Stimulated activated CD4-positive, alpha-beta T cell treated with anti-CD3 and anti-CD28 coated beads, Interleukin-2, amount 100 ng/mL, for 4 hours (primary cell): Measurements from ENCODE around the gene RALA.
"Not testable (repeated sequence)": the region's sequence is repeated elsewhere in the genome, so short reads cannot be mapped to it uniquely, and the experiment has no call there.

Experiments
- DNase-seq: peaks from one replicate; pipeline ENCODE4 v3.0.0-alpha.2; 2020; ENCODE audit warnings: low read depth

Gene RALA

DNA sequence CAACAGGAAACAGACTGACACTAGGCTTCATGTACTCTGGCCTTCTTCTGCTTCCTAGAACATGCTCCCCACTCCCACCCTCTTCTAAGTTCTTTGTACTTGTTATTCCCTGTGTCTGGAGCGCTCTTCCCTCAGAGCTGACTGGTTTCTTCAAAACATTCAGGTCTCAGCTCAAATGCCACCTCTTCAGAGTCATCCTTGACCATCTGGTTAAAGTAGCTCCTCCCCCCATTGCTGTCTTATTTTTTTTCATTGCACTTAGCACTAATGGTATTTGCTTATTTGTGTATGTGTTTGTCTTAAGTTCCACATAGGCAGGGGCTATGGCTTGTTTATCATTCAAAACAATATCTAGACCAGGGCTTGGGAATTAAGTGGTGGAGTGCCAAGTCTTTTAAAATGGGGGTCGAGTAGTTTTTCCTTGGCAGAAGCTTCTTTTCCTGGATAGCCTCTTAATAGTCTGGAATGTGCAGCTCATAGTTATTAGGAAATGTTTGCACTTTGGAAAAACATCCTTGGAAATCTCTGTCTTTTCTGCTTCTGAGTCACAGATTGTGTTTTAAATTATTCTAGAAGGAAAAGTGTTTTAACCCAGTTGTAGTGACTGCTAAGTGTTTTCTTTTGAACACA is 60.0 kb downstream of the RALA start:
- DNase-seq = no peak

DNA sequence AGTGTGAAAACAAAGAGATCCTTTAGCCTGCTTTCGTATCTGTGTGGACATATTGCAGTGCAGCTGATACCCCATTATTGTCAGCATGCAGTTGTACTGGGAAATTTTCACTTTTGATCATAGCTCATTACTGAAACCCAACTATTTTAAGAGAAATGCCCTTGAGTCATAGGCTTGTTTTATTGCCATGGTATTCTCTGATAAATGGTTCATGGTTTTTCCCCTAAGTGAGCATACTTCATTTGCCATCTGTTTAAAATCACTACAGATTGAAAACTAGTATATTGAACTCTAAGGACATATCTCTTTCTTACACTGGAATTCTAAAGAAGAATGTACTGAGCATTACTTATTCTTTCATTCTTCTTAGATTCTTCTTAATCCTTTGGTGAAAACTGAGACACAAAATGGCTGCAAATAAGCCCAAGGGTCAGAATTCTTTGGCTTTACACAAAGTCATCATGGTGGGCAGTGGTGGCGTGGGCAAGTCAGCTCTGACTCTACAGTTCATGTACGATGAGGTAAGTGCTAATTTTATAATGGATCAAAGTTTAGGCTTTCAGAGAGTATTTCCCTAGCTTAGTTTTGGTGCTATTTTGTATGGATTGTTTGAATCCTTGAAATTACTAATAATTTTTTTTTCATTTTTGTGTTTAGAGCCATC is 63.0 kb downstream of the RALA start:
- DNase-seq = no peak

DNA sequence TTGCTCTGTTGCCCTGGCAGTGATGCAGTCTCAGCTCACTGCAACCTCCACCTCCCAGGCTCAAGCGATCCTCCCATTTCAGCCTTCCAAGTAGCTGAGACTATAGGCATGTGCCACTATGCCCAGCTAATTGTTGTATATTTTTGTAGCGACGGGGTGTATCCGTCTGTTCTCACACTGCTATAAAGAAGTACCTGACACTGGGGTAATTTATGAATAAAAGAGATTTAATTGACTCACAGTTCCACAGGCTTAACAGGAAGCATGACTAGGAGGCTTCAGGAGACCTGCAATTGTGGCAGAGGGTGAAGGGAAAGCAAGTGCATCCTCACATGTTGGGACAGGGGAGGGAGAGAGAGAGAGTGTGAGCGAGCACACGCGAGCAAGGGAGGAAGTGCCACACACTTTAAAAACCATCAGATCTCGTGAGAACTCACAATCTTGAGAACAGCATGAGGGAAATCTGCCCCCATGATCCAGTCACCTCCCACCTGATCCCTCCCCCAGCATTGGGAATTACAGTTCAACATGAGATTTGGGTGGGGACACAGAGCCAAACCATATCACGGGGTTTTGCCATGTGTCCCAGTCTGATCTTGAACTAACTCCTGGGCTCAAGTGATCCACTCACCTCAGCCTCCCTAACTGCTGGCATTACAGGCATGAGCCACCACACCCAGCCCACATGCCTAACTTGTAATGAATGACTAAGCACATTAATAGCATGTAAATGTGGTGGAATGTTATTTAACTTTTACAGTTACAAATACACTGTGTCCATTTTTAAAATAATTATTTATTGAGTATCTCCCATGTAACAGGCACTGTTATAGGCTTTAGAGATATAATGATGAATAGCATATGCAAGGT is 65.5 kb downstream of the RALA start:
- DNase-seq = no peak

DNA sequence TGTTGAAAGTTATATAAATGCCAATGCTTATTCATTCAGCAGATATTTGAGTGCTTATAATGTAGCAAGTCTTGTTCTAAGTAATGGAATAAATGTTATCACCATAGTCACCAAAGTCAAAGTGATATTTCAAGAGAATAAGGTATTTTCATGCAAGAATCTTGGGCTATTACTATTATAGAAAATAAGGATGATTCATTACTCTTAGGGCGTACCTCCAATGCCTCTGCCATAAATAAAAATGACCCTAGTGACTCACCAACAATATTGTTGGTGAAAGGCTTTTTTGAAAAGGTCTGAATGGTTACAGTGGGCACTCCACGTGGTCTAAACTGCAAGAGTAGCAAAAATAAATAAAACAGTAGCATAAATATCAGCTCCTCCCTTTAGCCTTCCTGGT is 68.4 kb downstream of the RALA start:
- DNase-seq = no peak

DNA sequence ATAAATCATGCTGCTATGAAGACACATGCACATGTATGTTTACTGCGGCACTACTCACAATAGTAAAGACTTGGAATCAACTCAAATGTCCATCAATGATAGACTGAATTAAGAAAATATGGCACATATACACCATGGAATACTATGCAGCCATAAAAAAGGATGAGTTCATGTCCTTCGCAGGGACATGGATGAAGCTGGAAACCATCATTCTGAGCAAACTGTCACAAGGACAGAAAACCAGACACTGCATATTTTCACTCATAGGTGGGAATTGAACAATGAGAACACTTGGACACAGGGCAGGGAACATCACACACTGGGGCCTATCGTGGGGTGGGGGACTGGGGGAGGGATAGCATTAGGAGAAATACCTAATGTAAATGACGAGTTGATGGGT is 69.7 kb downstream of the RALA start:
- DNase-seq = not testable (repeated sequence)

DNA sequence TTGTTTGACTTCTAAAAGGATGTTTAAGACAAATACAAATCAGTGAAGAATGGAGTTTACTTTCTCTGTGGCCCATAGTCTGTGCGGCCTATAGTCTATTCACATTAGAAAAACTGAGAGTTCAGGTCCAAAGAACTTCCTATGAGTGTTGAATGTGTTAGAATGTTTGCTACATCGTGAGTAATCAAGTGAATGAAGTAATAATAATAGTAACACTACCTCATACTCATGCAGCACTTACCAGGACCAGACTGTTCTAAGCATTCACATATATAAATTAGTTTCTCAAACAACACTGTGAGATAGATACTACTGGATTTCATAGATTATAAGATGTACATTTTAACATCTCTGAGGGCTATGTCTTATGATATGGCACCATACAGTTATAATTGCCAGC is 70.4 kb downstream of the RALA start:
- DNase-seq = no peak

DNA sequence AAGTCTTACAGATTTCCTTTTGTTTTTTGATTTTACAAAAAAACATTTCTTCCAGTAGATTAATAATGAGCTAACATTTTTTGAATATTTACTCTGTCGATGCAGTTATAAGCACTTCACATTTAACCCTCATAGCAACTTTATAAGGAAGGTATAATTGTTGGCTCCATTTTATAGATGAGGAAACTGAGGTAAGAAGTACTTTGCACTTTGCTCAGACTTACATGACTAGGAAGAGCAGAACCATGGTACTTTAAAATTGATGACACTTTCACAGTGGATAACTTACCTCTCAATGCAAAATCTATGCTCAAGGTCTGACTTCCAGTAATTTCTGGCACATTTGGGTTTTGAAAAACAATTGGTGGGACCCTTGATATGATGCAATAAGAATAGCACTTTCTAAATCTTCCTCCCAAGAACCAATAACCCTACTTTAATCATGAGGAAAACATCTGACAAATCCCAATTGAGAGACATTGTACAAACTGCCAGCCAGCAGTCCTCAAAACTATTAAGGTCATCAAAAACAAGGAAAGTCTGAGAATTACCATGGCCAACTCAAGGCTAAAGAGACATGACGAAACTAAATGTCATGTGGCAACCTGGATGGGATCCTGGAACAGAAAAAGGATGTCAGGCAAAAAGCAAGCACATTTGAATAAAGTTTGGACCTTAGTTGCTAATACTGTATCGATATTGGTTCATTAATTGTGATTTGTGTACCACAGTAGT is 72.6 kb downstream of the RALA start:
- DNase-seq = no peak

DNA sequence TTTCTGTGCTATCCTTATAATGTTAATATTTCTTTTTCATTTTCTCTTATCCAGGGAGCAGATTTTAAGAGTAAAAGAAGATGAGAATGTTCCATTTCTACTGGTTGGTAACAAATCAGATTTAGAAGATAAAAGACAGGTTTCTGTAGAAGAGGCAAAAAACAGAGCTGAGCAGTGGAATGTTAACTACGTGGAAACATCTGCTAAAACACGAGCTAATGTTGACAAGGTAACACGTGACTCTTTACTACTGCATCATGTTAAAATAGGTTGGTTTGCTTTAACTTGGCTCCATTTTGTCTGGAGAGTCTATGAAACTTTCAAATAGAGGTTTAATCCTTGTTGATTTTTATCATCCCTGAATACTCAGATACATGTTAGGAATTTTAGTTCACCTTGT is 73.3 kb downstream of the RALA start:
- no peak for DNase-seq

DNA sequence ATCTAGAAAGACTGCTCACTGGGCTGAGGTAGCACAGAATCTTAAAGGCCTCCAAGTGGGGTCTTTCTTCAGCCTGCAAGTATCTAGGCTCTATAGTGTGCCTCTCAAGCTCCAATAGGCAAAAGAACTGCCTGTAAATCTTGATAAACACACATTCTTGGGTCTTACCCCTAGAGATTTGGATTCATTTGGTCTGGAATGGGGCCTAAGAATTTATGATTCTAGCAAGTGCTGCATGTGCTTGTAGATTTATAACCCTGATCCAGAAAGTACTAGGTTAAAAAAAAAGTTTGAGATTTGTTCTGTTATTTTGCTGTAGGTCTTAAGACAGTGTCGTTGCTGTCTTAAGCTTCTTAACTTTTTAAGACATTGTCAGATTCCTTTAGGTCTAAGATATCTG is 74.1 kb downstream of the RALA start:
- no peak for DNase-seq

DNA sequence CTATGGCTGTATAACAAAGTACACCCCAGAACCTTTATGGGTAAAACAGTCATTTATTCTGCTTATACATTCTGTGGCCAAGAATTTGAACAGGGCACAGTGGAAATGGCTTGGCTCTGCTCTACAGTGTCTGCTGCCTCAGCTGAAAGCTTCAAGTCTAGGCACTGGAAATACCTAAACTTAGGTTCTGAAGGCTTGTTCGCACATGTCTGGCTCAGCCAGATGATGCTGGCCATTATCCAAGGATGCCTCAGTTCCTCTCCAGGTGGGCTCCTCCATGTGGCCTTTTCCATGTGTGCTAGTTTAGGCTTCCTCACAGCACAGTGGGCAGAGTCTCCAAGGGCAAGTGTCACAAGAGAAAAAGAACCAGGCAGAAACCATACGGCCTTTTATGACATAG is 76.8 kb downstream of the RALA start:
- no peak for DNase-seq

DNA sequence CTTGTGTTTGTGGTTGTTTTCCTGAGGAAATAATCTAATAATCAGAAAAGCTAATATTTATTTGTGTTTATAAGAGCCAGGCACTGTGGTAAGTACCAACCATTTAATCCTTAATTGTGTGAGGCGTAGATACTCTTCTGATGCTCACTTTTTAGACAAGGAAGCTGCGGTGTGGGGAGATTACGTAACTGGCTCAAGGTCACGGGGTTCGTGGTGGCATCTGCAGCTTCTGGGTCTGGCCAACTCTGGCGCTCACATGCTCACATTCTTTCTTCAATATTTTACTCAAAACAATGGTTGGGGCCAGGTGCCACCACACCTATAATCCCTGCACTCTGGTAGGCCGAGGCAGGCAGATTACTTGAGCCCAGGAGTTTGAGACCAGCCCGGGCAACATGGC is 77.6 kb downstream of the RALA start:
- DNase-seq = no peak

DNA sequence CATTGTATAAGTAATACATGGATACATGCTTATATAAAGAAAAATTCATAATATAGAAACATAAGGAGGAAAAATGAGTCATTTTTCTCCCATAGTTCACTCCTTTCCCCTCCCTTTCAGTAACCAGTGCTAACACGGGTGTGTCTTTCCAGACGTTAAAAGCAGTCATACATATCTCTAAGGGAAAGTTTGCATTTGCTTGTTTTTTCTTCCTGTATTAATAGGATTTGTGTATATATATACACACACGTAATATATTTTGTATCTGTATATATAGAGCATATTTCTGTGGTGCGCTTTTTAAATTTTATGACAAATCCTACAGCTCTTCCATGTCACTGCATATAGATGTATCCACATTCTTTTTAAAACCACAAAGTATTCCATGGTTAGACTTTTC is 78.8 kb downstream of the RALA start:
- no peak for DNase-seq

DNA sequence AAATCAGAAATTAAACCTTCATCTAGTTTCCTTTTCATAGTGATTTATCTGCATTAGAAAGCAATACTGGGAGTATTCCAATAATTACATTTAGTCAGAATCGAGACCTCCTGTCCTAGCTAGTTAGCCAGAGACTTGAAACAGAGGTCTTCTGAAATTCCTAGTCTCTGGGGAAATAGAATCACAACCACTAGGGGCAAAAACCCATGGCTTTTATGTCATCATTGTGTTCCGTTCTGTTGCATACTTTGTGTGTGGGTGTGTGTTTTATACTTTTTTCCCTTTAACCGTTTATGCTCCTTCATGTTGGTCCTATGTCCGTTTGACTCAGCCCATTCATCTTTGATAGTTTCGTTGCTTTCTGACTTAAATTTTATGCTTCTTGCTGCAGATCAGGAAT is 79.8 kb downstream of the RALA start:
- no peak for DNase-seq

DNA sequence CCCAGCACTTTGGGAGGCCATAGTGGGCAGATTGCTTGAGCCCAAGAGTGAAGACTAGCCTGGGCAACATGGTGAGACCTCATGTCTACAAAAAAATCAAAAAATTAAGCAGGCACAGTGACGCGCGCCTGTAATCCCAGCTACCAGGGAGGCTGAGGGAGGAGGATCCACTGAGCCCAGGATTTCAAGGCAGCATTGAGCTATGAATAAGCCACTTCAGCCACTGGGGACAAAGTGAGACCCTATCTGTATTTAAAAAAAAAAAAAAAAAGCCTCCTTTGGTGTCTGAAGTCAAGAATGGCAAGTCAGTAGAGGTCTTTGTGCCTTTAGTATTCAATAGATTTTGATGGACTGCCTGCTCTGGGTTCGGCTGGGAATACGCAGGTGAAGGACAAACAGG is 85.7 kb downstream of the RALA start:
- DNase-seq = no peak

DNA sequence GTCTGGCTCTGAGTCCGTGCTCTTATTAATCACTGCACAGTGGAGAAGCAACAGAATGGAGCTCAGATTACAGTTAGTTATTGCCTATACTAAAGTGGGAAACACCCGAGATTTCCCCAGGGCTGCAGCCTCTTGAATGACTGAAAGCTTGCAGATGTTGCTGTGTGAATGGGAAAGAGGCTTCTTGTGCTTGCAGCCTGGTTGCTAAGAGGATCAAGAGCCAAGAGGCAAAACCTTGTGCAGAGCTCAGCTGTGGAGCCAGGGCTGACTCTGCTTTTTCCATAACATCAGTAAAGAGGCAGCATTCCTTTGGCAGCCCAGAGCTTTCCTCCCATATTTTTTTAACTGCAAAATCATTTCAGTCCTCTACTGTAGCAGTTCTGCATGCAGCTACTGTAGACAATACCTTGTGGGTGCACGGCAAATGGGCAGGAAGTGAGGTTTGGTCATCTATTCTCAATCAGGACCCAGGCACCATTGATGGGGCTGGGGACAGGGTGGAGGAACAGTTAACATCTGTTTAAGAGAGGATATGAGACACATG is 86.5 kb downstream of the RALA start:
- no peak for DNase-seq

DNA sequence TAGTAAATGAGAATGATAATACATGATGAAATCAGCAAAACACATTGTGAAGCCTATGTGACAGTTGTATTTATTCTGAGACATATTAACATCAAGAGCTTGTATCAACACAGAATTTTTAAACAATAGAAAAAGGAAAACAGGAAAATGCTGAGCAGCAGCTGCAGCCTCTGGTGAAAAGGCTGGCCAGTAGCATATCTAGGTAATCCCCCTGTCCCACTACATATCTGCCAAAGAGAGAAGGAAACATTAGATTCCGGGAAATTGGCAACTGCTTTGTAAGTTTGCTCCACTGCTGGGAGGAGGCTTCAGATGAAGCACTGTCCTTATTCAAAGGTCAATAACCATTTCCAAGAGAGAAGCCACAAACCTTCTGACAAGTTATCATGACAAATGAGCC is 89.4 kb downstream of the RALA start:
- DNase-seq = no peak

DNA sequence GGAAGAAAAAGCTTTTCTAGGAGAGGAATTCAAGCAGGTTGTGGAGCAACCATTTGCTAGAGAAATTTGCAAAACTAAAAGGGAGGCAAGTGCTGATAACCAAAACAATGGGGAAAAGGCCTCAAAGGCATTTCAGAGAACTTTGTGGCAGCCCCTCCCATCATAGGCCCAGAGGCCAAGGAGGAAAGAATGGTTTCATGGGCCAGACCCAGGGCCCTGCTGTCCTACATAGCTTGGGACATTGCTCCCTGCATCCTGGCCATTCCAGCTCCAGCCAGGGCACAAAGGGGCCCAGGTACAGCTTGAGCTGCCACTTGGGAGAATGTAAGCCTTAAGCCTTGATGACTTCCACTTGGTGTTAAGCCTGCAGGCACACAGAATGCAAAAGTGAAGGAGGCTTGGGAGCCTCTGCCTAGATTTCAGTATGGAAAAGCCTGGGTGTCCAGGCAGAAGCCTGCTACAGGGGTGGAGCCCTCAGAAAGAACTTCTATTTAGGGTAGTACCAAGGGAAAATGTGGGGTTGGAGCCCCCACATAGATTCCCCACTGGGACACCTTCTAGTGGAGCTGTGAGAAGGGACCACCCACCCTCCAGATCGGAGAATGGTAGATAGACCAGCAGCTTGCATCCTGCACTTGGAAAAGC is 91.2 kb downstream of the RALA start:
- DNase-seq = no peak

DNA sequence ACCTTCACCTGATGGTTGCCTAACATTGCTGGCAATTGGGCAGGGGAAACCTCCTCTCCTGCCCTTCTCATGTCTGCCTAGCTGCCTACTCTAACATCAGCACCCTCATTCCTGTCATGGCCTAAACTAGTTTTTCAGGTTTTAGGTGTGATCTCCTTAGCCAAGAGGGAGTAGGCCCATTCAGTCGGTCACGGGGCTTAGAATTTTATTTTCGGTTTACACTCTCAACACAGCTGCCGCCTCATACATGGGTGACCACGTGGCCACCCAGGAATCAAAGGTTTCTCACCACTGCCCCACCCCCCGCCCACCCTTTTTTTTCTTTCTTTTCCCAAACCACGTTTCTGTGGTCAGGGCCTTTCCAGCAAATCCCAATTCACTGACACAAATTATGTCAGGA is 97.2 kb downstream of the RALA start:
- no peak for DNase-seq

DNA sequence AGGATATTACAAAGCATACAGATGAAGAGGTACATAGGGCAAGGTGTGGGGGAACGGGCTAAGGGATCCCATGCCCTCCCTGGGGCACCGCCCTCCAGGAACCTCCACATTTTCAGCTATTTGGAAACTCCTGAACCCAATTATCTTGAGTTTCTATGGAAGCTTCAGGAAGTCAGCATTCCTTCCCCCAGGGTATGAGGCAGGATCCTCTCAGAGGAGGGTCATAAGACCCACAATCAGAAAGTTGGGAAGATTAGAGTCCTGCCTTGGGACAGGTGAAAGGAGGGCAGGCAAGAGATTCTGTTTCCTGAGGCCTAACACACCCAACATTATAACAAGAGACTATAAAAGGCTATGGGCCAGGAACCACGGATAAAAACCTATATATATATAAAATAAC is 98.0 kb downstream of the RALA start:
- DNase-seq = no peak

DNA sequence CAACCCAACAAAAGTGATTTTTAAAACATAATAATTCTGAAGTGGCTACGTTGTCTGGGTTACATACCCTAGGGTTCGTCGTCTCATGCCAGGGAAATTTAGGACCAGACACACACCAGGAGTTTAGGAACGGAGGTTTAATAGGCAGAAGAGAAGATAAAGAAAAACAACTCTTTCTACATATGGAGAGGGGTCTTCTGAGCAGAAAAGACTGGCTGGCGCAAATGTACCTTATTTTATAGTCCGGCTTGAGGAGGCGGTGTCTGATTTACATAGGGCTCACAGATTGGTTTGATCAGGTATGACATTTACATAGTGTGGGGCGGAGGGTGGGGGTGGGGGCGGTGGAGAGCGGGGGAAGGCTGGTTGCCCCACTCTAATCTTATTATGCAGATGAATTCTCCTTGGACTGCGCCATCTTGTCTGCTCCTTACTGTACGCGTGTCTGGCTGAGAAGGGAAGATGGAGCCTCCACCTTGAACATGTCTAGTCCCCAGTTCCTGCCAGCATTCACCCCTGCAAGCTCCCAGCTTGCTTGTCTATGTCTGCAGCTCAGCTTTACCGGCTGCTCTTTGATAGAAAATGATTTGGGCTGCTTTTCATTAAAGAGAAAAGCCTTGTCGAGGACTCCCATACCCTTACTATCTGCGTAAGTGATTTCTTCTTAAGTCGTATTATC is 98.7 kb downstream of the RALA start:
- DNase-seq = no peak
